Activated CD4-positive, alpha-beta T cell treated with anti-CD3 and anti-CD28 coated beads for 4 hours (primary cell): ENCODE data around the gene SLIT1.

Source experiments
- DNase-seq, 2 donors: peaks; one replicate each; pipeline ENCODE4 v3.0.0-alpha.2; 2020

SLIT1 gene

GRCh38 chr10:97199152-97199551 is 13.4 kb upstream of the SLIT1 start:
- DNase-seq, result no peak

GRCh38 chr10:97197030-97197500 is 11.3 kb upstream of the SLIT1 start:
- no peak for DNase-seq

GRCh38 chr10:97196223-97197029 is 10.7 kb upstream of the SLIT1 start:
- peak; percentile 62 to 73 for DNase-seq

GRCh38 chr10:97195706-97196222 is 10.0 kb upstream of the SLIT1 start:
- DNase-seq, result no peak

- DNase-seq, result no peak
These were observed 7.2 kb upstream of the SLIT1 start for GRCh38 chr10:97192952-97193435.

- no peak for DNase-seq
These were observed 4.7 kb upstream of the SLIT1 start for GRCh38 chr10:97190450-97190849.

- DNase-seq, result no peak
These were observed 2.5 kb upstream of the SLIT1 start for GRCh38 chr10:97188261-97188711.

- DNase-seq, result no peak
These were observed 1.2 kb upstream of the SLIT1 start for GRCh38 chr10:97186911-97187310.

GRCh38 chr10:97184971-97185325 is 811 bp downstream of the SLIT1 start:
- no peak for DNase-seq

GRCh38 chr10:97183314-97183713 is 2.4 kb downstream of the SLIT1 start:
- DNase-seq, result no peak

GRCh38 chr10:97182288-97182990 is 3.3 kb downstream of the SLIT1 start:
- DNase-seq, result no peak

- DNase-seq, result no peak
These were observed 4.8 kb downstream of the SLIT1 start for GRCh38 chr10:97180986-97181385.

- no peak for DNase-seq
These were observed 5.4 kb downstream of the SLIT1 start for GRCh38 chr10:97180363-97180755.

GRCh38 chr10:97179731-97180362 is 5.9 kb downstream of the SLIT1 start:
- DNase-seq, result no peak

GRCh38 chr10:97179311-97179710 is 6.4 kb downstream of the SLIT1 start:
- no peak for DNase-seq

GRCh38 chr10:97178074-97178473 is 7.7 kb downstream of the SLIT1 start:
- DNase-seq, result no peak

GRCh38 chr10:97176226-97176625 is 9.5 kb downstream of the SLIT1 start:
- DNase-seq, result no peak

GRCh38 chr10:97175586-97175985 is 10.2 kb downstream of the SLIT1 start:
- DNase-seq, result no peak

GRCh38 chr10:97174941-97175340 is 10.8 kb downstream of the SLIT1 start:
- DNase-seq, result no peak

- DNase-seq, result no peak
These were observed 11.4 kb downstream of the SLIT1 start for GRCh38 chr10:97174276-97174775.

- no peak for DNase-seq
These were observed 12.7 kb downstream of the SLIT1 start for GRCh38 chr10:97173036-97173435.

GRCh38 chr10:97171001-97171400 is 14.8 kb downstream of the SLIT1 start:
- DNase-seq, result no peak
